ENCODE measurements around the gene ZFP36. TPM values are rescaled to one million over a fixed set of nuclear protein-coding genes. Genes with fewer than 3 reads are reported as not detected.

ZFP36 gene
- total RNA-seq, 1 experiment from 2014 or later: 414 TPM

GRCh38 chr19:39369200-39369599 is 37.4 kb upstream of the ZFP36 start:
- DNase-seq (ENCODE audit: low read depth, low spot score): no peak
- Histone ChIP-seq H3K36me3 (ENCODE audit: control insufficient read depth, insufficient read depth, low read length) (peaks cover 60% of the 10 kb centered on the region), H3K27me3 (ENCODE audit: control insufficient read depth, insufficient read depth, low read length) (no peaks in the 10 kb centered on the region), H3K4me1 (ENCODE audit: control insufficient read depth, insufficient read depth, low read length) (no peaks in the 10 kb centered on the region), H3K27ac (ENCODE audit: low read length) (no peak overlapping the region), H3K4me3 (ENCODE audit: low read depth in 2 of 2, low read length in 2 of 2) (no peak overlapping the region), H3K9me3 (ENCODE audit: control insufficient read depth, insufficient read depth, low read depth, low read length) (no peaks in the 10 kb centered on the region)
- in situ Hi-C loops (cut with HindIII; ENCODE audit: low pct_unique_long_range_greater_than_20kb, low sequenced_read_pairs) (loop anchor here (5.0 kb wide), 1 partner anchor 57 kb away; no protein-coding TSS in a partner anchor), intact Hi-C loops (cut with micrococcal nuclease; ENCODE audit: unreplicated experiment) (no loop called here)
- POLR2A ChIA-PET: interaction anchor here (0.5 to 2.6 kb wide), 14 partner anchors 9 to 828 kb away, joined by 3 to 10 read pairs (median 6); partner anchors contain the start of genes MED29, PAF1, RPS16 and SAMD4B
- BruUV-seq (replicated peaks): no TSS peak
- TF ChIP-seq REST (IDR thresholded peaks at IDR 0.05; ENCODE audit: insufficient read depth in 1 of 2, low read depth in 2 of 2, low read length in 1 of 2) (no peak), TCF7L2 (IDR thresholded peaks at IDR 0.05; ENCODE audit: low read depth, low read length) (no peak), CTCF (IDR thresholded peaks at IDR 0.05) (no peak)
- ATAC-seq: no peak
- CTCF ChIA-PET: interaction anchor here (0.6 to 2.7 kb wide), 6 partner anchors 9 to 398 kb away, joined by 3 to 25 read pairs (median 4); partner anchors contain the start of gene SAMD4B

GRCh38 chr19:39370735-39371134 is 35.9 kb upstream of the ZFP36 start:
- intact Hi-C loops (cut with micrococcal nuclease; ENCODE audit: unreplicated experiment) (no loop called here), in situ Hi-C loops (cut with HindIII; ENCODE audit: low pct_unique_long_range_greater_than_20kb, low sequenced_read_pairs) (no loop called here)
- no peaks in the 10 kb centered on the region for H3K27me3 ChIP-seq (ENCODE audit: control insufficient read depth, insufficient read depth, low read length)
- TF ChIP-seq TCF7L2 (IDR thresholded peaks at IDR 0.05; ENCODE audit: low read depth, low read length) (no peak), POLR2AphosphoS5 (IDR thresholded peaks at IDR 0.05; ENCODE audit: low read depth, low read length) (no peak), REST (IDR thresholded peaks at IDR 0.05; ENCODE audit: insufficient read depth in 1 of 2, low read depth in 2 of 2, low read length in 1 of 2) (no peak), SIN3A (IDR thresholded peaks at IDR 0.05; ENCODE audit: borderline replicate concordance, insufficient read depth, low read depth, low read length) (no peak)
- BruUV-seq (replicated peaks): no TSS peak
- H3K27ac ChIP-seq (ENCODE audit: low read length): no peak overlapping the region
- H3K4me3 ChIP-seq (ENCODE audit: low read depth in 2 of 2, low read length in 2 of 2): no peak overlapping the region
- DNase-seq (ENCODE audit: low read depth, low spot score): no peak
- no peaks in the 10 kb centered on the region for H3K9me3 ChIP-seq (ENCODE audit: control insufficient read depth, insufficient read depth, low read depth, low read length)
- H3K4me1 ChIP-seq (ENCODE audit: control insufficient read depth, insufficient read depth, low read length): no peaks in the 10 kb centered on the region
- CTCF ChIA-PET: interaction anchor here (0.6 to 2.7 kb wide), 3 partner anchors 15 to 631 kb away, joined by 3 to 25 read pairs (median 4); partner anchors contain the start of gene SAMD4B
- POLR2A ChIA-PET: interaction anchor here (0.8 to 2.6 kb wide), 9 partner anchors 9 to 65 kb away, joined by 3 to 10 read pairs (median 5); partner anchors contain the start of genes MED29, PAF1, RPS16 and SAMD4B
- ATAC-seq: no peak
- peaks cover 64% of the 10 kb centered on the region for H3K36me3 ChIP-seq (ENCODE audit: control insufficient read depth, insufficient read depth, low read length)
